CD4-positive, alpha-beta T cell treated with Interleukin-15 for 1 hour (primary cell): Measurements from ENCODE around the gene PEAR1.

Experiments
- DNase-seq: peaks from one replicate; pipeline ENCODE4 v3.0.0-alpha.2; 2020

The PEAR1 gene, protein sequence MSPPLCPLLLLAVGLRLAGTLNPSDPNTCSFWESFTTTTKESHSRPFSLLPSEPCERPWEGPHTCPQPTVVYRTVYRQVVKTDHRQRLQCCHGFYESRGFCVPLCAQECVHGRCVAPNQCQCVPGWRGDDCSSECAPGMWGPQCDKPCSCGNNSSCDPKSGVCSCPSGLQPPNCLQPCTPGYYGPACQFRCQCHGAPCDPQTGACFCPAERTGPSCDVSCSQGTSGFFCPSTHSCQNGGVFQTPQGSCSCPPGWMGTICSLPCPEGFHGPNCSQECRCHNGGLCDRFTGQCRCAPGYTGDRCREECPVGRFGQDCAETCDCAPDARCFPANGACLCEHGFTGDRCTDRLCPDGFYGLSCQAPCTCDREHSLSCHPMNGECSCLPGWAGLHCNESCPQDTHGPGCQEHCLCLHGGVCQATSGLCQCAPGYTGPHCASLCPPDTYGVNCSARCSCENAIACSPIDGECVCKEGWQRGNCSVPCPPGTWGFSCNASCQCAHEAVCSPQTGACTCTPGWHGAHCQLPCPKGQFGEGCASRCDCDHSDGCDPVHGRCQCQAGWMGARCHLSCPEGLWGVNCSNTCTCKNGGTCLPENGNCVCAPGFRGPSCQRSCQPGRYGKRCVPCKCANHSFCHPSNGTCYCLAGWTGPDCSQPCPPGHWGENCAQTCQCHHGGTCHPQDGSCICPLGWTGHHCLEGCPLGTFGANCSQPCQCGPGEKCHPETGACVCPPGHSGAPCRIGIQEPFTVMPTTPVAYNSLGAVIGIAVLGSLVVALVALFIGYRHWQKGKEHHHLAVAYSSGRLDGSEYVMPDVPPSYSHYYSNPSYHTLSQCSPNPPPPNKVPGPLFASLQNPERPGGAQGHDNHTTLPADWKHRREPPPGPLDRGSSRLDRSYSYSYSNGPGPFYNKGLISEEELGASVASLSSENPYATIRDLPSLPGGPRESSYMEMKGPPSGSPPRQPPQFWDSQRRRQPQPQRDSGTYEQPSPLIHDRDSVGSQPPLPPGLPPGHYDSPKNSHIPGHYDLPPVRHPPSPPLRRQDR

DNA sequence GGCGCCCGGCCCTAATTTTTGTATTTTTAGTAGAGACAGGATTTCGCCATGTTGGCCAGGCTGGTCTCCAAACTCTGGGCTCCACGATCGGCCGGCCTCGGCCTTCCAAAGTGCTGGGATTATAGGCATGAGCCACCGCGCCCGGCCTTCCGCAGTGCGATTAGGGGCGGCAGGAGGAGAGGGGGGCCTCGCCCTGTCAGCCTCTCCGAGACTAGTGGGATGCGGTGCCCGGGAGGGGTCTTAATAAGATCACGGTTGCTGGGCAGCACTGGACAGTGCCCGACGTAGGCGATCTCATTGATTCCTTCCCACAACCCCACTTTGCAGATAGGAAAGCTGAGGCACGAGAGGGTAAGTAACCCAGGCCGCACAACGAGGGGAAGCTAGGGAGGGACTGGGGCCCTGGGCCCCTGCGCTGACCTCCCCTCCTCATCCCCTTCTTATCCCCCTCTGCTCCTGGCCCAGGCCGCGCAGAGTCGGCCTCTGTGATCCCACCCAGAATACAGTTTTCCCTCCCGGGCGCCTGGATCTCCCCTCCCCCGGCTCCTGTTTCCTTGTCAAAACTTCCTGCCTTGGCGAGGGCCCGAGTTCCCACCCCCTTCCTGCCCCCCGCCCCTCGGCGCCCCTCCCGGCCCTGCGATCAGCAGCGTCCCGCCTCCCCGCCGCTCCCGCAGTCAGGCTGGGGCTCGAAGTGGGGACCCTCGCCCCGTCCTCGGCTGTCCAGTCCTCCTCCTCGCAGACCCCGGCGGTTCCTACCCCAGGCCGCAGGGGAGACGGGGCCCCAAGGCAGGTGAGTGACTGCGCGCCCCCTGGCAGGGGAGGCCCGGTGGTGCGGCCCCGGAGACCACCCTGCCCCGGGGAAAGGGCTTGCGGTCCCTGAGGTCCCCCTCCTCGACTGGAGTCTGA, at the start of gene PEAR1:
PEAR1 (plus strand) TSS at position 671 of the 906 bp plus-strand sequence. CDS start 10,209 bp downstream, outside the sequence.
- no peak for DNase-seq

DNA sequence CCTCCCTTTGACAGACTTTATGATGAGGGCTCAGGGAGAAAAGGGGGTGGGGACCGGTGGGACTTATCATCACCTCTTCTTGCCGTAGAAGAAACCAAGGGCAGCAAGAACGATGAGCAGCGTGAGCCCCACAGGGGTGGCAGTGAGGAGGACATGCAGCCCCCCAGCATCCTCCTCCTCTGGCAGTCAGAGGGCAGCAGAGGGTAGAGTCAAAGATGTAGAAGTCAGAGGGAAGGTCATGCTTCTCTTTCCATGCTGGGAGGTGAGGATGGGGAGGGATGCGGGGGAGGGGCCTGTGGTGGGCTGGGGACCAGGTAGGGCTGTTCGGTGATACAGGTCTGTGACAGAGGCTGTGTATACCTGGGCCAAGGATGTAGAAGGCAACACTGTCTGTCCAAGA, 49.4 kb upstream of the PEAR1 start:
- DNase-seq = no peak

- DNase-seq = no peak
Measured at GRCh38 chr1:156844638-156845037, 48.9 kb upstream of the PEAR1 start.

- DNase-seq = peak; percentile 31
Measured at GRCh38 chr1:156845055-156845952, 48.2 kb upstream of the PEAR1 start.

DNA sequence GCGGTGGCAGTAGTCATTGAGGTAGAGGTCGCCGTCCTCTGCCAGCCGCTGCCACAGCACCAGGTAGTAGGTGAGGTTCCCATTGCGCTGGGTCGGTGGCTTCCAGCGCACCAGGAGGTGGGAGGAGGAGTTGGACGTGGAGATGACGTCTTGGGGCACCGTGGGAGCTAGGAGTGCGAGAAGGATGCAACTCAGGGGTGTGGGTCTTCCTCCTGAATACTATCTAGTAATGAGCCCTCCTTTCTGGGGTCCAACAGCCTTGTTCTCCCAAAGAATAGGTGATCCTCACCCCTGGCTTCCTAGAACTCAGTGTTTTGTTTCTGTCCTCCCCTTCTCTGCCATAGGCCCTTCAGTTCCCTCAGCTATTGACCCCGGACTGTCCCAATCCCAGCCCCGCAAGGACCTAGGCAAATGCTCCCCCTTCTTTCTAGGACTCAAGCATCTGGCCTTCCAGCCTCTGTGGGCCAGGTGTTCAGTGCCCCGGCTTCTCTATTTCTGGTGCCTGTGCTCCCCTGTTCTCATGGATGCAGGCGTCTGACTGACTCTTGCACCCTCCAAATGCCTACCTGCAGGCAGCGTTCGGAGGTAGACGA, 47.5 kb upstream of the PEAR1 start:
- no peak for DNase-seq

DNA sequence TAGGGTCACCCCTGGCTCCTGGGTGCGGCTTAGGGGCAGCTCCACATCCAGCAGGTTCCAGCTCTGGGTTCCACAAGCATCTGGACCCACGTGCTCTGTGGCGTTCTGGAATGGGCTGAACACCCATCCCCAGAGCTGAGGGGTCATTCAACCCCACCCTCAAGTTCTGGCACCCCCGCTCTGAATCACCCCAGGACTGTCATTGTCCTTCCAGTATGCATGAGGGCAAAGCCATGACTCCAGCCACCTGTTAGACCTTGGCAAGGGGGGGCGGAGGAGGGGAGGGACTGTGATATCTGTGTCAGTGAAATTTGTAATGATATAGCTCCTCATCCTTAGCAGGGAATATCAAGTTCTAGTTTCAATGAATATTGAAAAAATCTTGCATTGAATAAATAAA, 46.9 kb upstream of the PEAR1 start:
- no peak for DNase-seq

- DNase-seq = no peak
Measured at GRCh38 chr1:156847591-156848460, 45.7 kb upstream of the PEAR1 start.

GRCh38 chr1:156848461-156849150, 44.9 kb upstream of the PEAR1 start:
- DNase-seq = peak; percentile 78

DNA sequence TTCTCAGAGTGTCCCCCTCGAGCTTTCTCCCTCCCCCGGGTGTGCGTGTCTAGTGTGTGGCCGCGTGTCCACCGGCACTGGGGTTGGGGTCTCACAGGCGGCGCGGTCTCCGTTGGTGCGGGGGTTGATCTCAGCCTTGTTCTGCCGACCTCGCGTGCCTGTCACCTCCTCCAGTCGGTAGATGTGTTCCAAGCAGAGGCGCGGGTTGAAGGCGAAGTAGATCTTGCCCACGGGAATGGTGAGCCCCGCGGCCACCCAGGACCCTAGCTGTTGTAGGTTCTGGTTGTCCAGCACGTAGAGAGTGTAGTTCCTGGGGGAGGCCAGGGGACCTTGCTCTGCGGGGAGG, 44.4 kb upstream of the PEAR1 start:
- no peak for DNase-seq

GRCh38 chr1:156851779-156852417, 41.6 kb upstream of the PEAR1 start:
- DNase-seq = no peak

- no peak for DNase-seq
Measured at GRCh38 chr1:156852418-156852874, 41.1 kb upstream of the PEAR1 start.

- DNase-seq = no peak
Measured at GRCh38 chr1:156853761-156854160, 39.8 kb upstream of the PEAR1 start.

DNA sequence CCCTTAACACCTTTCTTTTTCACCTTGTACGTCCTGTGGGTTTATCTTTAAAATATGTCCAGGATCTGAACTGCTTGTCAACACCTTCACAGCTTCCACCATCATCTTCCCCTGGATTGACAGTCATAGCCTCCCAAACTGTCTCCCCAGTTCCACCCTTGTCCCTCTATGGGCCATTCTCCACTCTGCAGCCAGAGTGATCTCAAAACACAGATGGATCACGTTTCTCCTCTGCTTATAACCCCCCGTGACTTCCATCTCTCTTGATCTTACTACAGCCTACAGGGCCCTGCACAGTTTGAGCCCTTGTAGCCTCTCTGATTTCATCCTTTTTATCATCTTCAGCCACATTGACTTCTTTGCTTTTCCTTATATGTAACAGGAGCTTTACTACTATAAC, 38.9 kb upstream of the PEAR1 start:
- no peak for DNase-seq

DNA sequence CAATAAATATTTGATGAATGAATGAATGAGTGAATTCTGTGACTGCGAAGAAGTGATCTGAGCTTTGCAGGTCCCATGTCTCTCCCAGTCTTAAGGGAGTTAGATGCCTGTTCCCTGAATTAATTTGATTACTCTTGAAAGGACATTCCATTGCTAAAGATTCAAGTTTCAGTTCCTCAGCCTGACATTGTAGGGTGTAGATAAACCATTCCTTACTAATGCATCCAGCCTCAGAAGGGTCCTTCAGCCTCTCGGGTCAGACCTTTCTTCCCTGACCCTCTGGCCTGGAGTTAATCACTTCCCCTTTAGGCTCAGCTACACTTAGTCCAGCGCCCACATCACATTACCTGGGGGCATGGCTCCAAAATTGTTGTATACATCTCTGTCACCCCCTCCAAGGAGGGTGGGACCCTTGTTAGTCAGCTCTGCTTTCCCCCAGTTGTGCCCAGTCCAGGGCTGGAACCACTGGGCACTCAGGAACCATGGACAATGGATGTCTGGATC, 37.2 kb upstream of the PEAR1 start:
- DNase-seq = no peak

DNA sequence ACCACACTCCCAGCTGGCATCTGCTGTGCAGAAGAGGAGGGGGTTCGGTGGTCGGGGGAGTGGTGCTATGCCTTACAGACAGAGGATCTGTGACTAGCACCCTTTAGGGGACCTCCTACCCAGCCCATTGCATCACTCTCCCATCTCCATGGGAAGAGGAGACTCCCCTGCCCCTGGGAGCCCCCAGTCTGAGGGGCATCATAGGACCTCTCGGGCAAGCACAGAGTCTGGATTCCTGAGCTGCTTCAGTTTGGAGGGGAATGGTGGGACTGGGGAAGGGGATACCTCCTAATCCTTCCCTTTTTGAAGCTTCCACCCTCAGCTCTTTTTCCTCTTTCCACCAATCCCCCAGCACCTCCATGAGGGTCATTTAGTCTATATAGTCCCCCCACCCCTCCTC, 36.0 kb upstream of the PEAR1 start:
- DNase-seq = no peak

GRCh38 chr1:156858555-156858956, 35.0 kb upstream of the PEAR1 start:
- no peak for DNase-seq

DNA sequence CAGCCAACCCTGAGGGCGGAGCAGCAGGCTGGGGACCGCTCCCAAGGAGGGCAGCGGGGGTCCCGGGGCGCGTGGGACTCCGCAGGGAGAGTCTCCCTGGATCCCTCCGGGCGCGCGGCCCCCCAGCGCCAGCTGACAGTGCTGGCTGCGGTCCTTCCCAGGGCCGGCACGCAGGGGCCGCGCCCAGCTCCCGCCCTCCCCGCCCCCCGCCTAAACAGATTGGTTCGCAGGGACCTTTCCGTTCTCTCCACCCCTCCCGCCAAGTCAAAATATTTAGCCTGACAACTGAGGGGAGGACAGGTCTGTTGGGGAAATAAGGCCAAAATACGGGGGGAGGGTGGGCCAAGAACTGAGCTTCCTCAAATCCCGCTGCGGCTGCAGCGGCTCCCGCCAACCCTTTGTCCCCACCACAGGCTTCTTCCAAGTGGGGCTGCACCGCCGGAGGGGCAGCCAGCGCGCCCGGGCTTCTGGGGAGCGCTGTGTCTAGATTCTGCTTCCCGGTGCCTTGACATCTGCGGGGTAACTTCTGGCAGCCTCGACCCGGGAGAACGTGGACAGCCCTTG, 34.5 kb upstream of the PEAR1 start, which contains the start of gene INSRR:
INSRR (minus strand) TSS at position 159 of the 564 bp plus-strand sequence. CDS start 496 bp downstream, outside the sequence.
- no peak for DNase-seq

- DNase-seq = no peak
Measured at GRCh38 chr1:156859523-156860112, 33.9 kb upstream of the PEAR1 start.
